PC-9 (cell line): ENCODE data around the gene ULK2. TPM values are rescaled to one million over a fixed set of nuclear protein-coding genes. Genes with fewer than 3 reads are reported as not detected.

Source experiments
- BruUV-seq: library from RNA; stranded (reverse); fragments of 400-500 nt; replicated peaks from 2 replicates; lab custom pipeline; 2021; lab: Mats Ljungman, UMichigan
- CTCF ChIA-PET: fragments of 300-600 bp; sonication (Branson Sonifier 250); formaldehyde crosslinking; loops from one replicate; lab custom pipeline; 2022; ENCODE audit warnings: antibody characterized with exemption; lab: Charles Lee
- POLR2A ChIA-PET: fragments of 300-600 bp; sonication (Branson Sonifier 250); formaldehyde crosslinking; loops from one replicate; lab custom pipeline; 2022; ENCODE audit warnings: antibody characterized with exemption; ENCODE audit not compliant: unreplicated experiment; lab: Charles Lee
- DNase-seq, 2 experiments: peaks; one replicate each; pipeline versions ENCODE4 v3.0.0 to v3.0.0-alpha.2; 2015 to 2022; ENCODE audit warnings: mixed read lengths in 1 of 2
- H2AFZ ChIP-seq: fragments of 200-600 bp; sonication (generic); 2 replicates; pipeline ENCODE4 v1.8.1; 2017; ENCODE audit warnings: antibody characterized with exemption
- H3F3A ChIP-seq: fragments of 200-600 bp; sonication (generic); 2 replicates; pipeline ENCODE4 v1.8.1; 2017; ENCODE audit warnings: antibody characterized with exemption, mild to moderate bottlenecking, low read depth; ENCODE audit not compliant: insufficient read depth
- H3K27ac ChIP-seq: fragments of 200-600 bp; sonication (generic); 2 replicates; pipeline ENCODE4 v1.6.1; 2016; ENCODE audit warnings: mixed run types
- H3K27me3 ChIP-seq: fragments of 200-600 bp; sonication (generic); 2 replicates; pipeline ENCODE4 v1.6.1; 2016; ENCODE audit warnings: low read depth, mixed run types; ENCODE audit not compliant: insufficient read depth
- H3K36me3 ChIP-seq: fragments of 200-600 bp; sonication (generic); 2 replicates; pipeline ENCODE4 v1.6.1; 2016; ENCODE audit warnings: low read depth, mixed run types
- H3K4me1 ChIP-seq: fragments of 200-600 bp; sonication (generic); replicated peaks from 2 replicates; pipeline ENCODE4 v1.6.1; 2016; ENCODE audit warnings: mixed run types; ENCODE audit not compliant: insufficient read depth
- H3K4me2 ChIP-seq: fragments of 200-600 bp; sonication (generic); 2 replicates; pipeline ENCODE4 v1.6.1; 2017; ENCODE audit warnings: mixed run types
- H3K4me3 ChIP-seq: fragments of 200-600 bp; sonication (generic); 2 replicates; pipeline ENCODE4 v1.6.1; 2016; ENCODE audit warnings: mixed run types
- H3K79me2 ChIP-seq: fragments of 200-600 bp; sonication (generic); 2 replicates; pipeline ENCODE4 v1.6.1; 2017; ENCODE audit warnings: low read depth, mixed run types
- H3K9me2 ChIP-seq: fragments of 200-600 bp; sonication (generic); 2 replicates; pipeline ENCODE4 v1.8.1; 2017; ENCODE audit warnings: mild to moderate bottlenecking; ENCODE audit not compliant: insufficient read depth
- H3K9me3 ChIP-seq: fragments of 200-600 bp; sonication (generic); 2 replicates; pipeline ENCODE4 v1.8.1; 2016; ENCODE audit warnings: low read depth; ENCODE audit not compliant: insufficient read depth
- H4K20me1 ChIP-seq: fragments of 200-600 bp; sonication (generic); 2 replicates; pipeline ENCODE4 v1.8.1; 2017; ENCODE audit not compliant: insufficient read depth
- EZH2 ChIP-seq: fragments of 200-600 bp; sonication (generic); IDR thresholded peaks from 2 replicates; pipeline ENCODE4 v1.8.0; 2017; ENCODE audit warnings: antibody characterized with exemption, low read depth
- intact Hi-C: fragments of 100-400 bp; cut with micrococcal nuclease; formaldehyde crosslinking; loops from one replicate; pipeline ENCODE4 v1.10.0; 2022; ENCODE audit not compliant: unreplicated experiment
- total RNA-seq: library from RNA; stranded (reverse); gene quantifications from 2 replicates; pipeline ENCODE4 v1.2.3, GENCODE V29; 2021
- TF ChIP-seq, protein P1 (sequence below): fragments of 200-600 bp; sonication (generic); conservative IDR thresholded peaks from 2 replicates; pipeline ENCODE4 v1.6.1; 2017; ENCODE audit warnings: mixed run types, antibody characterized with exemption, mild to moderate bottlenecking, moderate library complexity

Gene ULK2
- total RNA-seq, 1 experiment from 2014 or later: 8.7 TPM

DNA sequence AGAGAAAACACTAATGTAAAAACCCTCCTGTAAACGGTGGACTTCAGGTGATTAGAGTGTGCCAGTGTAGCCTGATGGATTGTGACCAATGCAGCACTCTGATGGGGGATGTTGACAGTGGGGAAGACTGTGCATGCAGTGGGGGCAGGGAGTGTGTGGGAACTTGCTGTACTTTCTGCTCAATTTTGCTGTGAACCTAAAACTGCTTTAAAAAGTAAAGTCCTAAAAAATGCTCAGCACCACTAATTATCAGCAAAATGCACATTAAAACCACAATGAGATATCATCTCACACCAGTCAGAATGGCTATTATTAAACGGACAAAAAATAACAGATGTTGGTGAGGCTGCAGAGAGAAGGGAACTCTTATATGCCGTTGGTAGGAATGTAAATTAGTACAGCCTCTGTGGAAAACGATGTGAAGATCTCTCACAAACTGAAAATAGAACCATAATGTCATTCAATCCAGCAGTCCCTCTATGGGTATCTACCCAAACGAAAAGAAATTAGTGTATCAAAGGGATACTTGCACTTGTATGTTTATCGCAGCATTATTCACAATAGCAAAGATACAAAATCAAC lies 9.7 kb upstream of the ULK2 start:
- Histone ChIP-seq H4K20me1 (no peaks in the 10 kb centered on the region), H3K27me3 (no peaks in the 10 kb centered on the region), H3K4me2 (no peak overlapping the region), H3K9me2 (no peaks in the 10 kb centered on the region), H3K27ac (no peak overlapping the region), H3F3A (no peaks in the 10 kb centered on the region), H3K79me2 (no peaks in the 10 kb centered on the region), H3K4me3 (no peak overlapping the region), H3K4me1 (no peaks in the 10 kb centered on the region), H3K9me3 (no peaks in the 10 kb centered on the region), H3K36me3 (no peaks in the 10 kb centered on the region), H2AFZ (no peak overlapping the region)
- no TSS peak for BruUV-seq
- TF ChIP-seq, protein P1, sequence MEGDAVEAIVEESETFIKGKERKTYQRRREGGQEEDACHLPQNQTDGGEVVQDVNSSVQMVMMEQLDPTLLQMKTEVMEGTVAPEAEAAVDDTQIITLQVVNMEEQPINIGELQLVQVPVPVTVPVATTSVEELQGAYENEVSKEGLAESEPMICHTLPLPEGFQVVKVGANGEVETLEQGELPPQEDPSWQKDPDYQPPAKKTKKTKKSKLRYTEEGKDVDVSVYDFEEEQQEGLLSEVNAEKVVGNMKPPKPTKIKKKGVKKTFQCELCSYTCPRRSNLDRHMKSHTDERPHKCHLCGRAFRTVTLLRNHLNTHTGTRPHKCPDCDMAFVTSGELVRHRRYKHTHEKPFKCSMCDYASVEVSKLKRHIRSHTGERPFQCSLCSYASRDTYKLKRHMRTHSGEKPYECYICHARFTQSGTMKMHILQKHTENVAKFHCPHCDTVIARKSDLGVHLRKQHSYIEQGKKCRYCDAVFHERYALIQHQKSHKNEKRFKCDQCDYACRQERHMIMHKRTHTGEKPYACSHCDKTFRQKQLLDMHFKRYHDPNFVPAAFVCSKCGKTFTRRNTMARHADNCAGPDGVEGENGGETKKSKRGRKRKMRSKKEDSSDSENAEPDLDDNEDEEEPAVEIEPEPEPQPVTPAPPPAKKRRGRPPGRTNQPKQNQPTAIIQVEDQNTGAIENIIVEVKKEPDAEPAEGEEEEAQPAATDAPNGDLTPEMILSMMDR: no peak
- no peak for TF ChIP-seq EZH2
- intact Hi-C loops: no loop called here
- ChIA-PET POLR2A (no interaction called here), CTCF (no interaction called here)
- no peak for DNase-seq

- intact Hi-C loops: no loop called here
- no peaks in the 10 kb centered on the region for H3K4me1 ChIP-seq
- H3K9me3 ChIP-seq: no peaks in the 10 kb centered on the region
- no peaks in the 10 kb centered on the region for H3K9me2 ChIP-seq
- ChIA-PET POLR2A (no interaction called here), CTCF (no interaction called here)
- no peak for TF ChIP-seq EZH2
- TF ChIP-seq, protein P1: no peak
- no peaks in the 10 kb centered on the region for H3F3A ChIP-seq
- no peaks in the 10 kb centered on the region for H3K27me3 ChIP-seq
- no peak overlapping the region for H2AFZ ChIP-seq
- H3K4me3 ChIP-seq: no peak overlapping the region
- BruUV-seq: no TSS peak
- H3K27ac ChIP-seq: no peak overlapping the region
- no peaks in the 10 kb centered on the region for H3K36me3 ChIP-seq
- H3K4me2 ChIP-seq: no peak overlapping the region
- no peak for DNase-seq
- H3K79me2 ChIP-seq: no peaks in the 10 kb centered on the region
- no peaks in the 10 kb centered on the region for H4K20me1 ChIP-seq
Measured at GRCh38 chr17:19876529-19877161, 8.9 kb upstream of the ULK2 start.

GRCh38 chr17:19874256-19874655 lies 6.5 kb upstream of the ULK2 start:
- Histone ChIP-seq H3K36me3 (no peaks in the 10 kb centered on the region), H3K9me3 (no peaks in the 10 kb centered on the region), H3K27me3 (no peaks in the 10 kb centered on the region), H3K27ac (no peak overlapping the region), H3F3A (no peaks in the 10 kb centered on the region), H3K79me2 (no peaks in the 10 kb centered on the region), H3K9me2 (no peaks in the 10 kb centered on the region), H3K4me2 (no peak overlapping the region), H4K20me1 (no peaks in the 10 kb centered on the region), H3K4me1 (no peaks in the 10 kb centered on the region), H3K4me3 (no peak overlapping the region), H2AFZ (no peak overlapping the region)
- BruUV-seq: no TSS peak
- TF ChIP-seq, protein P1: no peak
- TF ChIP-seq EZH2: no peak
- DNase-seq: no peak
- POLR2A ChIA-PET: no interaction called here
- CTCF ChIA-PET: no interaction called here
- intact Hi-C loops: no loop called here
